Bronchial epithelial cell (primary cell): ENCODE measurements around the gene SLC23A3. TPM values are rescaled to one million over a fixed set of nuclear protein-coding genes. Genes with fewer than 3 reads are reported as not detected.

Source experiments
- DNase-seq: peaks from one replicate; pipeline ENCODE4 v3.0.0-alpha.2; 2010; ENCODE audit warnings: low read depth
- FAIRE-seq: peaks from 2 replicates; lab custom pipeline; 2011; peaks lifted over from hg19 to GRCh38; lab: Jason Lieb, UNC
- H3K27me3 ChIP-seq: 2 replicates; pipeline ENCODE4 v1.5.1; 2011; ENCODE audit warnings: low read length; ENCODE audit not compliant: control insufficient read depth, insufficient read depth
- H3K36me3 ChIP-seq: 2 replicates; pipeline ENCODE4 v1.5.1; 2011; ENCODE audit warnings: low read length; ENCODE audit not compliant: control insufficient read depth, insufficient read depth
- H3K4me3 ChIP-seq: 2 replicates; pipeline ENCODE4 v1.5.1; 2011; ENCODE audit warnings: mild to moderate bottlenecking, low read depth, low read length, control low read depth
- total RNA-seq: library from RNA; depleted of rRNA; stranded (reverse); fragments of >200 nt; gene quantifications from 2 replicates; pipeline ENCODE4 v1.2.1, GENCODE V29; 2014
- TF ChIP-seq, protein P1 (sequence below): IDR thresholded peaks from 2 replicates; pipeline ENCODE4 v1.5.1; 2011; ENCODE audit warnings: mild to moderate bottlenecking, moderate library complexity, low read length, control low read depth, inconsistent platforms; ENCODE audit not compliant: insufficient read depth, severe bottlenecking

The SLC23A3 gene
- total RNA-seq, 1 donor from 2014 or later = 1.3 TPM

GRCh38 chr2:219183151-219183772 is 13.4 kb upstream of the SLC23A3 start:
- Histone ChIP-seq H3K4me3 (no peak overlapping the region), H3K36me3 (peaks cover 30% of the 10 kb centered on the region), H3K27me3 (no peaks in the 10 kb centered on the region)
- FAIRE-seq = peak; percentile 50
- DNase-seq = no peak
- TF ChIP-seq, protein P1, sequence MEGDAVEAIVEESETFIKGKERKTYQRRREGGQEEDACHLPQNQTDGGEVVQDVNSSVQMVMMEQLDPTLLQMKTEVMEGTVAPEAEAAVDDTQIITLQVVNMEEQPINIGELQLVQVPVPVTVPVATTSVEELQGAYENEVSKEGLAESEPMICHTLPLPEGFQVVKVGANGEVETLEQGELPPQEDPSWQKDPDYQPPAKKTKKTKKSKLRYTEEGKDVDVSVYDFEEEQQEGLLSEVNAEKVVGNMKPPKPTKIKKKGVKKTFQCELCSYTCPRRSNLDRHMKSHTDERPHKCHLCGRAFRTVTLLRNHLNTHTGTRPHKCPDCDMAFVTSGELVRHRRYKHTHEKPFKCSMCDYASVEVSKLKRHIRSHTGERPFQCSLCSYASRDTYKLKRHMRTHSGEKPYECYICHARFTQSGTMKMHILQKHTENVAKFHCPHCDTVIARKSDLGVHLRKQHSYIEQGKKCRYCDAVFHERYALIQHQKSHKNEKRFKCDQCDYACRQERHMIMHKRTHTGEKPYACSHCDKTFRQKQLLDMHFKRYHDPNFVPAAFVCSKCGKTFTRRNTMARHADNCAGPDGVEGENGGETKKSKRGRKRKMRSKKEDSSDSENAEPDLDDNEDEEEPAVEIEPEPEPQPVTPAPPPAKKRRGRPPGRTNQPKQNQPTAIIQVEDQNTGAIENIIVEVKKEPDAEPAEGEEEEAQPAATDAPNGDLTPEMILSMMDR = no peak

DNA sequence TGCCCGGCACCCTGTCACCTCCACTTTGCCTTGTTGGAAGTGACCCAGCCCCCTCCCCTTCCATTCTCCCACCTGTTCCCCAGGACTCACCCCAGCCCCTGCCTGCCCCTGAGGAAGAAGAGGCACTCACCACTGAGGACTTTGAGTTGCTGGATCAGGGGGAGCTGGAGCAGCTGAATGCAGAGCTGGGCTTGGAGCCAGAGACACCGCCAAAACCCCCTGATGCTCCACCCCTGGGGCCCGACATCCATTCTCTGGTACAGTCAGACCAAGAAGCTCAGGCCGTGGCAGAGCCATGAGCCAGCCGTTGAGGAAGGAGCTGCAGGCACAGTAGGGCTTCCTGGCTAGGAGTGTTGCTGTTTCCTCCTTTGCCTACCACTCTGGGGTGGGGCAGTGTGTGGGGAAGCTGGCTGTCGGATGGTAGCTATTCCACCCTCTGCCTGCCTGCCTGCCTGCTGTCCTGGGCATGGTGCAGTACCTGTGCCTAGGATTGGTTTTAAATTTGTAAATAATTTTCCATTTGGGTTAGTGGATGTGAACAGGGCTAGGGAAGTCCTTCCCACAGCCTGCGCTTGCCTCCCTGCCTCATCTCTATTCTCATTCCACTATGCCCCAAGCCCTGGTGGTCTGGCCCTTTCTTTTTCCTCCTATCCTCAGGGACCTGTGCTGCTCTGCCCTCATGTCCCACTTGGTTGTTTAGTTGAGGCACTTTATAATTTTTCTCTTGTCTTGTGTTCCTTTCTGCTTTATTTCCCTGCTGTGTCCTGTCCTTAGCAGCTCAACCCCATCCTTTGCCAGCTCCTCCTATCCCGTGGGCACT is 12.7 kb upstream of the SLC23A3 start:
- peaks cover 30% of the 10 kb centered on the region for H3K36me3 ChIP-seq
- DNase-seq (no peak), FAIRE-seq (no peak)
- no peak overlapping the region for H3K4me3 ChIP-seq
- TF ChIP-seq, protein P1 = no peak
- no peaks in the 10 kb centered on the region for H3K27me3 ChIP-seq

DNA sequence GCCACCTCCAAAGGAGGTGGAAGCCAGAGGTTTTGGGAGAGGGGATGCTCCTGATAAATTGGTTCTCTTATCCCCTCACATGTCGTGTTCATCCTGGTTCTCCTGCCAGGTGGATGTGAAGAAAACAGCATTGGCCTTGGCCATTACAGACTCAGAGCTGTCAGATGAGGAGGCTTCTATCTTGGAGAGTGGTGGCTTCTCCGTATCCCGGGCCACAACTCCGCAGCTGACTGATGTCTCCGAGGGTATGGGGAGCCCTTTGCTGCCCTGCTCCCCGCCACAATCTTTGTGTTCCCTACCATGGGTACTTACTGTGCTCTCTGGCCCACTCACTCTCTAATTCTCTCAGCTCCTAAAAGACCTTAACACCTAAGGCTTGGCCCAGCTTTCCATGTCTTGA is 11.7 kb upstream of the SLC23A3 start:
- Histone ChIP-seq H3K4me3 (no peak overlapping the region), H3K27me3 (no peaks in the 10 kb centered on the region), H3K36me3 (peaks cover 30% of the 10 kb centered on the region)
- DNase-seq (no peak), FAIRE-seq (no peak)
- TF ChIP-seq, protein P1 = no peak

GRCh38 chr2:219180961-219181360 is 11.1 kb upstream of the SLC23A3 start:
- no peaks in the 10 kb centered on the region for H3K27me3 ChIP-seq
- DNase-seq = no peak
- FAIRE-seq = no peak
- peaks cover 30% of the 10 kb centered on the region for H3K36me3 ChIP-seq
- TF ChIP-seq, protein P1 = no peak
- no peak overlapping the region for H3K4me3 ChIP-seq

DNA sequence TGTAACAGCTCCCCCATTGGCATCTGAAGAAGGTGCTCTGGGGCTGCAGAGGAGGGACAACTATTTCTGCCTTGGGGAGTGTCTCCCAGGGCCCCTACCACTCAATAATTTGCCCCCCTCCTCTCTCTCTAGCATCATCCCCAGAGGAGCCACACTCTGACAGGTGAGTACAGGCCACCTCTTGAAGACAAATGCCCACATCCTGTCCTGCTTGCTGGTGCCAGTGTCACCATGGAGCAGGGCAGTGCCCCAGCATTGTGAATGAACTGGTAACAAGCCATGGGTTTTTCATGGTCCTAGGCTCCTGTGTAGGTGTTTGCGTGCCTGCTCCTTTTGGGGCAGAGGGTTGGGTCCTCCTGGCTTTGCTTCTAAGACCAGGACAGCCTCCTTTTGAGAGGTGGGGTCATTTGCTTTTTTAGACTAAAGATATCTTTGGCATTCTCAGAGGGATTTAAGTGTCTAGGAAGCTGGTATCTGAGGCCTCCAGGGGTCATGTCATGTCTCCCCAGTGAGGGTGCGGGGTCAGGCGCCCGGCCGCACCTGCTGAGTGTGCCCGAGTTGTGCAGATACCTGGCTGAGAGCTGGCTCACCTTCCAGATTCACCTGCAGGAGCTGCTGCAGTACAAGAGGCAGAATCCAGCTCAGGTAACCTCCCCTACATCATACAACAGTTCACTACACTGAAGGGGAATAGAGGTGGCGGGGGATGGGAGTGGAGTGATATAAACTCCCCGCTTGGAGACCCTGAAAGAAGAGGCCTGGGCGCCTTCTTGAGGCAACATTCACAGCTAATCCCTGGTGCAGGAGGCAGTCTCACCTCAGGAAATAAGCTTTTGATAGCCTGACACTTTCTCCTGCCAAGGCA is 10.0 kb upstream of the SLC23A3 start:
- Histone ChIP-seq H3K4me3 (no peak overlapping the region), H3K27me3 (no peaks in the 10 kb centered on the region), H3K36me3 (peaks cover 34% of the 10 kb centered on the region)
- DNase-seq = no peak
- no peak for FAIRE-seq
- TF ChIP-seq, protein P1 = no peak
